Germinal center (tissue), 1 donor: Measurements from ENCODE around the gene ATP2B2.

Experiments
- DNase-seq: peaks from one replicate; pipeline ENCODE4 v3.0.0; 2012; ENCODE audit warnings: mixed read lengths, low spot score

ATP2B2 gene

GRCh38 chr3:10529809-10530208, 24.4 kb upstream of the ATP2B2 start:
- DNase-seq = no peak

GRCh38 chr3:10528046-10528445, 22.7 kb upstream of the ATP2B2 start:
- no peak for DNase-seq

- no peak for DNase-seq
Observed at GRCh38 chr3:10527295-10528001, 22.1 kb upstream of the ATP2B2 start.

- no peak for DNase-seq
Observed at GRCh38 chr3:10526366-10526765, 21.0 kb upstream of the ATP2B2 start.

- no peak for DNase-seq
Observed at GRCh38 chr3:10524799-10525301, 19.5 kb upstream of the ATP2B2 start.

- DNase-seq = no peak
Observed at GRCh38 chr3:10524270-10524669, 18.9 kb upstream of the ATP2B2 start.

GRCh38 chr3:10523561-10523960, 18.2 kb upstream of the ATP2B2 start:
- no peak for DNase-seq

- DNase-seq = no peak
Observed at GRCh38 chr3:10522646-10523303, 17.4 kb upstream of the ATP2B2 start.

- DNase-seq = no peak
Observed at GRCh38 chr3:10521772-10522441, 16.5 kb upstream of the ATP2B2 start.

- DNase-seq = no peak
Observed at GRCh38 chr3:10520072-10520471, 14.7 kb upstream of the ATP2B2 start.

GRCh38 chr3:10519236-10519635, 13.8 kb upstream of the ATP2B2 start:
- DNase-seq = no peak

- no peak for DNase-seq
Observed at GRCh38 chr3:10518506-10519150, 13.2 kb upstream of the ATP2B2 start.

- no peak for DNase-seq
Observed at GRCh38 chr3:10517627-10518026, 12.2 kb upstream of the ATP2B2 start.

- no peak for DNase-seq
Observed at GRCh38 chr3:10516544-10517452, 11.4 kb upstream of the ATP2B2 start.

GRCh38 chr3:10515884-10516495, 10.6 kb upstream of the ATP2B2 start:
- no peak for DNase-seq

- DNase-seq = no peak
Observed at GRCh38 chr3:10515396-10515795, 10.0 kb upstream of the ATP2B2 start.

- DNase-seq = no peak
Observed at GRCh38 chr3:10514407-10515069, 9.2 kb upstream of the ATP2B2 start.

GRCh38 chr3:10513306-10513705, 7.9 kb upstream of the ATP2B2 start:
- no peak for DNase-seq

- DNase-seq = no peak
Observed at GRCh38 chr3:10512687-10513086, 7.3 kb upstream of the ATP2B2 start.

GRCh38 chr3:10511809-10512494, 6.6 kb upstream of the ATP2B2 start:
- DNase-seq = no peak
